Activated T-cell treated with anti-CD3 and anti-CD28 coated beads for 4 hours (primary cell): ENCODE results near the gene MAEA.

Experiments used
- DNase-seq: peaks from one replicate; pipeline ENCODE4 v3.0.0-alpha.2; 2020

MAEA gene

DNA sequence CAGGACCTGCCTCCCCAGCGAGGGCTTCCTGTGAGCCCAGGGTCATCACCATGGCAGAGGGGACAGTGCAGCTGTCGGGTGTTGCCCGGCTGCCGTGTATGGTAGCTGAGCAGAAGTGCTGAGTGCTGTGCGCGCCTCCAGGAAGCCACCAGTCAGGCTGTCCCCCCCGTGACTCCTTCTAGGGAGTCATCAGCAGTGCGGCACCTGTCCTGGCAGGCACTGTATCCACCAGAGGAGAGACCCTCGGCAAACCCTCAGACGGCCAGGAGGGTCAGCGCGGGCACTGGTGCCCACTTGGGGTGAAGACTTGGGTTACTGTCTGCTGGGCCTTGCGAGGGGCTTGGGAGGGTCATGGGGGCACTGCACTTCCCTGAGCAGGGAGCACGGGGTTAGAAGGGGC is 65.7 kb downstream of the MAEA start:
- no peak for DNase-seq

DNA sequence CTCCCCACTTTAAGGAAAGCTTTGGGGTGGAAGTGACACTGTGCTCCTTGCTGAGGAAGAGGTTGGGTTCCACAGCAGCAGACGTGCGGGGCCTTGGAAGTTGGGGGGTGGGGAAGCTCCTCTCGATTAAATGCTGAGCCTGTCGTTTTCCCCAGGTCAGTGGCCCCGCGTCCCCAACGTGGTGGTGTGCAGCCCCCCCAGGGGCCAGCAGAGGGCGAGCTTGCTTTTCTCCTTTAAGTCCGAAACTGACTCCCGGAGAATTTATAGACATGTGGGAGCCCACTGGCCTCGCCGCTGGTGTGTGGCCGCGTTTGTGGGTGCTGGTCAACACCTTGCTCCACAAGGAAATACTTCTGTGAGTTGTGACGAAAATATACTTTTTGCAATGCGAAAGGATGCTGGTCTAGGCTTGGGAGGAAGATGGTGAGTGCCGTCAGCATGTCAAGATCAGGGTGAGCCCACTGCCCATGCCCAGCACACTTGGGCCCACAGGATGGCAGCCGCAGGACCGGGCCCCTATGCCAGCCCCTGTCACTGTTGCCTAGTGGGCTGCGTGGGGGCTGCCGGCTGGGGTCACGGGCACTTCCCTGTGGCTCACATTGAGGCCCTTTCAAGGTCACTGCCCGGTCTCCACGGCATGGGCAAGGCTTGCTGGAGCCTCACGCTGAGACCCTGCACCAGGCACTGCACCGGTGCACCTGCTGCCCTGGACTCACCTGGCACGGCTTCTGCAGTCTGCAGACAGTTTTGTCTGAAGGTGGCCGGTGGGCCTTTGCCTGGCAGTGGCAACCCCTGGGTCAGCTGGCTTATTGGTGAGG is 66.7 kb downstream of the MAEA start:
- DNase-seq: peak; percentile 36

DNA sequence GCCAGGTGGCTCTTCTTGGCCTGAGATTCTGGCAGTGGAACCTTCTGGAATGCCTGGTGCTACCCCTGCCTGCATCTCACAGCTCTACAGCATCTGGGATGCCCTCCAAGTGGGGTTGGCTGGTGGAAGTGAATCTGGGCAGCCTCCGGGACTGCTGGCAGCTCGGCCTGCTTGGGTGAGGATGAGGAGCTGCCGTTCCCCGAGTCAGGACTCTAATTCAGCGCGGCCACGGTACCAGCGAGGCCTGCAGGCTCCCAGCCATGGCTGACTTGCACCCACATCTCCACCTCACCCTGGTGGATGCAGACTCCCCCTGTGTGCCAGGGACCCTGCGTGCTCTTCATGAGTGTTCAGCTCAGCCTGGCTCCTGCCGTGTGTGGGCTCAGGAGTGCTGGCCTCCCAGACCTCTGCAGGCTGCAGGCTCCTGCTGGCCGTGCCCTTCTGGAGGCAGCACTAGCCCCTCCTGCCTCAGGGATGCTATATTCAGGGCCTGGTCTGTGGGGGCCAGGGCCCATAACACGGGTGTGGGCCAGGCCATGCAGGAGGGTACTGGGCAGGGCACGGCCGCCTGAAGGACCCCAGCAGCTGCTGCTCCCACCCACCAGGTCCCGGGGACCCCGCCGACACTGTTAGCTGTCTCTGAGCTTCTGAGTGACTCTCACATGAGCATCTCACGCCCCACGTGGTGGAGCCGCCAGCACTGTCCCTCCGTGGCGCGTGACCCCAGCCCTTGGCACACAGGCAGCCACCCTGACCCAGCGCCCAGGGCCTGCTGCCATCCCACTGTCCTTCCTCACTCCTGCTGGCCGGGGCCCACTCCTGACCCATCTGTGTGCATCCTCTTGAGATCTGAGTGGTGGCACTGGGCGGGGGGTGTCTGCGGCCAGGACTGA is 67.9 kb downstream of the MAEA start:
- no peak for DNase-seq

DNA sequence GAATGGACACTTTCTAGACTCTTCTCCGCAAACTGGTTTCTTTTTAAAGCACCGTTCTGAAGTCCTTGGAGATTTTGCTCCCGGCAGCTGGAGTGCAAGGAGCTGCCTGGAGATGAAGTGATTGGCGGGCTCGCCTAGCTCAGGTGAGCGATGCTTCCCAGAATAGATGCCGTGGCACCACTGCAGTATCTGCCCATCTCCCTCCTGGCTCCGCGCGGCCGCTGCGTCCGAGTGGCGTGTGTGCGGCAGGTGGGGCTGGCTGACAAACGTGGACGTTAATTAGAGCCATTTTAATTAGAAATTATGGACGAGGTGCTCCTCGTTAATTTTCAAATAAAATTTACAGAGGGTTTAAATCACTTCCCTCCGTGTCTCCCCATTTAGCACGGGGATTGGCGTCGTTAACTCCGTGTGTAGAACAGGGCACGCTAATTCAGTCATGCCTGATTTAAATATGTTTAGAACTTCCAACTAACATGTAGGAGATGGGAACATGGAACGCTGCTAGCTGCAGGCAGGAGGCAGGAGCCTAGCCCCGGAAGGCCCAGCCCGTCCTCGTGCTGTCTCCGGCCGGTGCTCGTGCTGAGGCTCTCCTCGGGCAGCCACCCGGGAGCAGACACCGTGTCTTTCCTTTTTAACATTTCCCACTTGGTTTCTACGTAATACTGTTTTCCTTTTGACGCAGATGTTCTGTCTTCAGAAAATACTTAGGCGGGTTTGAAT is 68.9 kb downstream of the MAEA start:
- DNase-seq: no peak

DNA sequence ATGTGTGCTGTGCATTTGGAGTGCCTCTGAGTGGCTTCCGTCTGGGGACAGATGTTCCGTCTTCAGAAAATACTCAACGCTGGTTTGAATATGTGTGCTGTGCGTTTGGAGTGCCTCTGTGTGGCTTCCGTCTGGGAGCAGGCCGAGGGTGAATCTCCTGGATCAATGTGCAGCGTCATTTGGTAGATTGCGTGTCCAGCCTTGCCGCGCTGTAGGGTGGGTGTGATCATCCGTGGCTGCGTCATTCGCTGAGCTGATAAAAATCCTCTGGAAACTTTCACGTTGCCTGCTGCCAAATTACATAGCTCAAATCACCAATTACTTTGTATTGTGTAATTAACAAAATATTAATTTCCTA is 69.4 kb downstream of the MAEA start:
- no peak for DNase-seq

DNA sequence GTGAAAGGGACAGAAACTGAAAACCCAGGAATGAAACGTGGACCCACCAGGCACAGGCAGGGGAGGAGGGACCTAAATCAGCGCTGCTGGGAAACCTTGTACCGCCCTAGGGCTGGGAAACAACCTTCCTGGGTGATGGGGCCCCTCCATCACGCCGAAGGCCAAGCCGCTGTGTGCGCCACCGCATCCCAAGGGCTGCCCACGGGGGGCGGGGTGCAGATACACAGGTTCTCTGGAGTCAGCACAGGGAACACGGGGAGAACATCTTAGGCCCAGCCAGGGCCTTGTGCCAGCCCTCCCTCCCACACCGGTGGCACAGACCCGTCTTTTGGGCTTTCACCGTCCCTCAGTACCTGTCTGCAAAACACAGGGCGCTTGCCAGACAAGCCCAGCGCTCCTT is 70.3 kb downstream of the MAEA start:
- no peak for DNase-seq

DNA sequence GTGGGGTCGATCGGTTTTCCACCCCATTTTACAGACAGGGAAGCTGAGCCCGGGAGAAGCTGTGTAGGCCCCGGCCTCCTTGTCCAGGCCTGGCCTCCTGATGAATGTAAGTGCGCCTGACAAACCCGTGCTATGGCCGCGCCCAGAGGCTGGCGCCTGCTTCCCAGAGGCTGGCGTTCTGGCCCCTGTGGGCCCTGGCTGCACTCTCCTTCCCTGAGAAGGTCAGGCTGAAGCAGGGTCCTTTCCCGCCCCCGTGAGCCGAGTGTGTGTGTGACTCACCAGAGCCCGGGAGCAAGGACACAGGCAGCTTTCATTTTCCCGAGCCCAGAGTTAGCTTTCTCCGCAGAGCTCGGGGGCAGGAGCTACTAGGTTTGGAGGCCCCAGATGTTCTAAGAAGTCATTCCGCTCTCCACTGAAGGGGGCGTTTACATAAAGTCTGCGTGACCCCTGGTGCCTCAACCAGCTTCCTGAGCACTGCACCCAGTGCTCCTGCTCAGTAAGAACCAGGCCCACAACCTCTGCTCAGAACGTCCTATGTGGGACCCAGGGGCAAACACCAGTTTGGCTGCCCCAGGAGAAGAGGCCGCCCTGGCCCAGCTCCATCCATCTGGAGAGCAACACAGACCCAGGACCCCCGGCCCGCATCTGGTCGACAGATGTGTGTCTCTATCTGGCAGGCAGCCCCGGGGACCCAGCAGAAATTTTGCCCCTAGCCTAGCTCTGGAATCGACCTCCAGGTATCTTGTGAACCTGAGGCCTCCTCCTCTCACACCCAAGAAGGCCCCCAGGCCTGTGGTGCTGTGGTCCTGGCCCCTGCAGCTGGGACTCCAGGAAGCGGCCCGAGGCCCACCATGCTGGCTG is 71.0 kb downstream of the MAEA start:
- DNase-seq: no peak

DNA sequence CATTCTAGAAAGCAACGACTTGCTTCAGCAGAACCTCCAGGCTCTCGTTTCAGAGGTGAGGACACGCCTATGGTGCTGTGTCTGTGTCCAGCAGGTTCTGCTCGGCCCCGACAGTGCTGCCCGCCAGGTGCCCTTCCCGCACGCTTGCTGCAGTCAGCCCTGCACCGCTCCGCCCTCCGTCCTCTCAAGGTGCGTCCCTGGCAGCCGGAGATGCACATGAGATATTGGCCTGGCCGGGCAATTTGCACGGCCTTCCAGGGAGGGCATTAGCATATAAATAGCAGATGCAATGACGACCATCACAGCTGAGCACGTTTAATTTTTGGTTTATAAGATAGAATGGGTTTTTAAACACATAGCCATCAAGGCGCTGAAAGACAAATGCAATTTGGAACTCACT is 71.7 kb downstream of the MAEA start:
- DNase-seq: no peak

DNA sequence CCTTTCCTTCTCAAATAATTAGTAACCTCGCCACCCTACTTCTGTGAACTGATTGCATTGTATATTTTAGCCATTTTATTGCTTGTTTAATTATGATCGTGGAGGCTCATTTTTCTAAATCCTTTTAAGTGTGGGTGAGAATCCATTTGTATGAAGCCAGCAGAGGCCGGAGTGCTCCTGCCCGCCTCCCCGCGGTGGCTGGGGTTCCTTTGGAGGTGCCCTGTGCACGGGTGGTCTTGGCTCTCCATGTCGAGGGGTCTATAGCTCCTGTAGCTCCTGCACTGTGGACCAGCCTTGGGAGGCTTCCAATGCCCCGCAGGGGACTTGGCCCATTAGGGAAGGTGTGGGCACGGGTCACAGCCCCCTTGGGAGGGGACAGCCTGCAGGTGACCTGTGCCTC is 72.4 kb downstream of the MAEA start:
- DNase-seq: no peak

DNA sequence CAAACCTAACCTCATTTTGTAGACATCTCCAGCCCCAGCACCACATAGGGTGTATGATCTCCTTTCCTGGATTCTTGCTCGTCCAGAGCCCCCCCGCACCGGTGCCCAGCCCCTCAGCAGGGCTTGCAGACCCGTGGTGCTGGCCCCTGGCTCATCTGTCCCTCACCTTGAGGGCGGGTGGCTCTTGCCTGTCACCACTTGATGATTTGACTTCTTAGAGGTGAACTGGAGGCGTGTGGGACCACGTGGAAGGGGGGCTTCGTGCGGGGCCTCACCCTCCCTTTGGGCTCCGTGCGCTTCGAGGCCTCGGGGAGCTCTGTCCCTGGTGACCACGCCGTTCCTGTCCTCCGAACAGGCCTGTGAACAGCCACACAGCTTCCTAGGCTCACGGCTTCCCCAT is 72.8 kb downstream of the MAEA start:
- DNase-seq: no peak

DNA sequence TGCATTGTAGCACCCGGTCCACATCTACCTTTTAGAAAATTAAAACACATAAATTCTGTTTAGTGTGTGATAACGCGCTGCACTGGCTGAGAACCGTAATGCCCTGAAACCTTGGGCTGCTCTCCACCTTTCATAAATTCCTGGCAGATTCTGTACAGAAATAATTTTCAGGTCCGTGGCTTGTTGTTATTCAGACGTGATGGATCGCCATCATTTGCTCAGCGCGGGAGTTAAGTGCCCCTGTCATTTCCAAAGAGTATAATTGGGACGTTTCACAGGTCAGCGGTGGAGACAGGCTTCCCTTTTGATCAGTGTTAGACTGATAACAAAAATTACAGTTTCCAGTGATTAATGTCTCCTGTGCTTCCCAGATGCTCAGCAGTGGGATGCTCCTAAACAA is 73.8 kb downstream of the MAEA start:
- no peak for DNase-seq

DNA sequence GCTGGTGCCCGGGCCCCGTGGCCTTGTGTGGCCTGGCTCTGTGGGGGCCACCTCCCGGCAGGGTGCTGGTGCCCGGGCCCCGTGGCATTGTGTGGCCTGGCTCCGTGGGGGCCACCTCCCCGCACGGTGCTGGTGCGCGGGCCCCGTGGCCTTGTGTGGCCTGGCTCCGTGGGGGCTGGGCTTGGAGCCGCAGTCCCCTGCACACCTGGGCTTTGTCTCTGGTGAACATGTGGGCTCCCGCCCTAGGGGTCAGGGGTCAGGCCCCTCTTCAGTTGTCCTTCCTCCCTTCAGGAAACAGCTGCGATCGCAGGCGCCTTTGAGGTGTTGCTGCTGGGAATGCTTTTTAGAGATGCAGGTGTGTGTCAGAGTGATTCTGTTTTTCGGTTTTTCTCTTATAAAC is 74.5 kb downstream of the MAEA start:
- no peak for DNase-seq

DNA sequence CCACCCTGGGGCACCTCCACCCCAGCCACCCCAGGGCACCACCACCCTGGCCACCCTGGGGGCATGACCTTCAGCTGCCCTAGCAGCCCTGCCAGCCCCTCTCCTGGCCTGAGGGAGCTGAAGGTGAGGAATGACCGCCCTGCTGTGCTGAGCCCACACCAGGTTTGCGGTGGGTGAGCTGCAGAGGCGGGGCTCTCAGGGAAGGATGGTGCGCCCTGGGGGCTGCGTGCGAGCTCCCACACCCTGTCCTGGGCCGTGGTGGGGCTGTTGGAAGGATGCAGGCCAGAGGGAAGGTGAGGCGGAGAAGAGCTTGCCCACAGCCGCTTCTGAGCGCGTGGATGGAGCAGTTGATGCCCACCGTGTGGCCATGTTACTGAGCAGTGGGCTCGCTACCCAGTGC is 75.1 kb downstream of the MAEA start:
- no peak for DNase-seq

DNA sequence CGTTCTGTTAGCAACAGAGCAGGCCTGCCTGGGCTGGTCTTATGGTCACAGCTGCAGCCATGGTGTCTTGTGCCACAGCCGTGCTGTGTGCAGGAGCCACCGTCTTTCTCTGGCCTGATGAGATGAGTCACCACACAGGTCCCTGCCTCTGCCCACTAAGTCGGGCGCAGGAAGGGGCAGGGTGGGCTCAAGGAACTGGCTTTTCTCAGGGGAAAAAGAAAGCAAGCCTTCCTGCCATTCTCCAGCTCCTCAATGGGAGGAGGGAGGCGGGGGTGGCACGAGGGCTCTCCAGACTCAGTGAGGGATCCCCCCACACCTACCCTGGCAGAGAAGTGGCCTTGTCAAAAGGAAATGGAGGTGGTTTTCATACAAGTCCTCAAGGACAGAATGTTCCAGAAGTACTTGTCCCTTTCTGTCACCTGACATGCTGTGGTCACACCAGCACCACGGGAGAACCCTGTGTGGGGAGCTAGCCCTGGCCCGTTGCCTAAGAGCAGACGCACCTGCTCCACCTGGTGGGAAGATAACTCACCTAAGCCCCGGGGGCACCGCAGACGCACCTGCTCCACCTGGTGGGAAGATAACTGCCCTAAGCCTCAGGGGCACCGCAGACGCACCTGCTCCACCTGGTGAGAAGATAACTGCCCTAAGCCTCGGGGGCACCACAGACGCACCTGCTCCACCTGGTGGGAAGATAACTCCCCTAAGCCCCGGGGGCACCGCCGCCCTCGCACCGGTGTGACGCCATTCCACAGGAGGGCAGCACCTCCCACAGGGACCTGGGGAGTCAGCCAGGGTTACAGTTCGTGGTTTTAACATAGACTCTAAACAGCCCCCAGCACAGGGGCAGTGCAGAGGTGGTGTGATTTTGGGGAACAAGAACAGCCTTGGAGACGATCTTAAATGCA is 75.8 kb downstream of the MAEA start:
- no peak for DNase-seq

DNA sequence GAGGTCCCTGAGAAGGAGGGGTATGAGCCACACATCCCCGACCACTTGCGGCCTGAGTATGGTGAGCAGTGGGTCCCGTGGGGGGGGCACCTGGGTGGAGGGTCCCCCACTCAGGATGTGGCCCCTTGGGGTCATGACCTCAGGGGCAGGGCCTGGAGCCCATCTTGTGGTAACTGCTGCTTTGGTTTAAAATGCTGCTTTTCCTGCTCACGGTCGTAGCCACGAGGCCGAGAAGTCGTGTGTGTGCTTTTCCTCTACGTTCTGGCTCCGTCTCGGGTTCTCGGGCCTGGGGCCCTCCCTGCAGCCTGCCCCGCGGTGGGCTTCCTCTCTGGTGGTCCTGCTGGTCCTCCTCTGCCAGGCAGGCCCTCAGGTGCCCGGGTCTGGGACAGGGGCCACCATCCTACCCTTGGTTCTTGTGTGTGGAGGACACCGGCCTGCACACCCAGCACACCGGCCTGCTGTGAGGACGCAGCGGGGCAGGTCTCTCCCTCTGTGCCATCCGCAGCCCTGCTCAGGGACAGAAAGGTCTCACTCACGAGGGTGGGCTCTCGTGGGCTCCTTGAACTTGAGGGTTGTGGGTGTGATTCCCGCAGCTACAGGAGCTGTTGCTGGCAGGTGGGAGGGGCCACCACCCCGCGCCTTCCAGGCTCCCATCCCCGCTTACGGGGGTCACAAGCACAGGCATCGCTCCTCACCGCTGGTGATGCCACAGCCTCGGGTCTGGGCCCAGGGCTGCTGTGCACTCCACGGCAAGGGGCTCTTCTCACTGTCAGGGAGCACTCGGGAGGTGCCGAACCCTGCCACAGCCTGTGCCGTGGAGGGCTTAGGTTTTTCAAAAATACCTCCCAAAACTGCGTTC is 76.9 kb downstream of the MAEA start:
- no peak for DNase-seq

DNA sequence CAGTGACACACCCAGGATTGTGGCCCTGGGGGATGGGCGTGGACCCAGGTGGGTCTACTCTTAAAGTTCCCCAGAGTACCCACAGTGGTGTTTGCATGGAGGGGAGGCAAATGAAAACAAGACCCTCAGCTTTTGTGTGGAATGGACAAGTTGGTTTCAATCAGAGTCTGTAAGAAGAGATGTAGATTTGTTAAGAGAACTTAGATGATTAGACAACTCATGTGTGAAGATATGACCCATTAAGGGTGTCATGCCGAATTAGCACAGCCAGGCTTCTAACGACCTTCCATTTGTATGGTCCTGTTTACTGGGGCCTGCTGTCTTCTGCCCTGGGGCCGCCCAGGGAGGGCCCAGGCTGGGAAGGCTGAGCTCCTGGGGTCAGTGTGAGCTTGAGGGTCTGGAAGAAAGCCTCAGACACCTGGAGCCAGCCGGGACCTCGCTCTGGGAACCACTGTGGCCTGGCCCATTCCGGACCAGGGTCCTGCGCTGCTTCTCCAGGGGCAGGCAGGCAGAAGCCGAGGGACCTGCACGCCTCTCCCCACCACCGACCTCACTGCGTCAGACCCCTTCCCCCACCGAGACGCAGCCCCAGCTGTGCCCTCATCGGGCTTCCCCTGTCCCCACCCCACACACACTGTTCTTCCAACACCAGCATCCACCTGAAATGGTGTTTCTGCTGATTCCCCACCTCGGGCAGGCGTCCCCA is 77.7 kb downstream of the MAEA start:
- no peak for DNase-seq

DNA sequence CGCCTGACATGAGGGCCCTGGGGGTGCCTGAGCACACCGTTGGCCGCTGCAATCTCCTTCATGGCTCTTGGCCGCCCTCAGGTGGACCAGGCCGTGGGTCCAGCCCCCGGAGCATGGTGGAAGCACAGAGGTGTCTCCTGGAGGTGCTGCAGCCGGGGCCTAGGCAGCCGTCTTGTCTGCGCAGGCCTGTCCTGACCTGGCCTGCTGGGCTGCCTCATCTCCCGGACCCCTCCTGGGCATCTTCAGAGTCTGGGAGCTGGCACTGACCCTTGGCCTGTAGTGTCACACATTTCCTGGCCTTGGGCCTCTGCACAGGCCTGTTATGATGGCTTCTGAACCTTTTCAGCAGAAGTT is 78.2 kb downstream of the MAEA start:
- DNase-seq: no peak

DNA sequence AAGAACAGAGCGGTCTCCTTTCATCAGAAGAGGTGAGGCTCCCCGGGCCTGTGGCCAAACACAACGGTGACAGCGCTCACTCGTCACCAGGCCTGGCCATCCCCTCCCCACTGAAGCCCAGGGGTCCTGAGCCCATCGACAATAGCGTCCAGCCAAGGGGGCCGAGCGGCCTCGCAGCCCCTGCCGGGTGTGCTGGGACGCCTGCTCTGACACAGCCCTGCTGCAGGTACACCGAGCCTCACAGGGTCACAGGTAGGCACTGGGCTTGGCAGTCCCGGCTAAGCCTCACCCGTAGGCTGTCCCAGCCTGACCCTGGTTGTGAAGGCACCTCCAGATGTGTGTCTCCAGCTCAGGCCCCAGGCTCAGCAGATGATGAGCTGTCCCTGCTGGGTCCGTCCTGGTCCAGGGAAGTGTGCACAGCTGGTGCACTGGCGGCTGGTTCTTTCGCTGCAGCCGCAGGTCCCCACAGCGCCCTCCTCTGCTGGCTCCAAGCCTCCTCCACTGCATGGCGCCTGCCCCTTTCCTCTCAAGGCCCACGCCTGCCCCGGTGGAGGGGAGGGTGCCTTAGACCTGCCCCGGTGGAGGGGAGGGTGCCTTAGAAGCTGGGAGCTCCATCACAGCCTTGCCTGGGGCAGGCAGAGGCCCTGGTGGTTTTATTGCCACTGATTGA is 78.9 kb downstream of the MAEA start:
- DNase-seq: no peak

DNA sequence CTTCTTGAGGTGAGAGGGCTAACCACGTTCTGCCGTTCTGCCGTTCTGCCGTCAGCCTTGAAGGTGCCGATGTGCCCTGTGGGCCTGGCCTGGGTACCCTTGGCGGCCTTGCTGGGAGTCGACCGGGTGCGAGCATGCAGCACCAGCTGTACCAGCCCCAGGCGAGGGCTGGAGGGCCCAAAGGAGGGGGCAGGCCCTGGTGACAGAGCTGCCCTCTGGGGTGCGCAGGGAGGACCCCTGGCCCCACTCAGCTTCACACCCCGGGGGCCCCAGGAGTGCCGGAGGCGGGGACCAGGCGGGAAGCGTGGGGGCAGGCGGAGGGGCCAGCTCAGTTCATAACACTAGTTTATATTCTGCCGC is 79.4 kb downstream of the MAEA start:
- no peak for DNase-seq
